Peyer's patch (tissue), 4 donors: ENCODE data around the gene CAMK2B.

Experiments used
- POLR2A ChIP-seq, 2 donors: fragments of 450-650 bp; IDR thresholded peaks; one replicate each; pipeline ENCODE4 v1.5.1; 2017; ENCODE audit warnings: antibody characterized with exemption in 2 of 2, mild to moderate bottlenecking in 2 of 2, moderate library complexity in 2 of 2
- TF ChIP-seq, protein P1 (sequence below), 6 experiments: fragments of 450-650 bp in 4 of 6; fragments of 200-600 bp in 2 of 6; sonication (generic) in 1 of 6; IDR thresholded peaks; one replicate each; pipeline ENCODE4 v1.5.1; 2017 to 2019; ENCODE audit warnings: antibody characterized with exemption in 6 of 6, mild to moderate bottlenecking in 3 of 6, moderate library complexity in 1 of 6

DNA sequence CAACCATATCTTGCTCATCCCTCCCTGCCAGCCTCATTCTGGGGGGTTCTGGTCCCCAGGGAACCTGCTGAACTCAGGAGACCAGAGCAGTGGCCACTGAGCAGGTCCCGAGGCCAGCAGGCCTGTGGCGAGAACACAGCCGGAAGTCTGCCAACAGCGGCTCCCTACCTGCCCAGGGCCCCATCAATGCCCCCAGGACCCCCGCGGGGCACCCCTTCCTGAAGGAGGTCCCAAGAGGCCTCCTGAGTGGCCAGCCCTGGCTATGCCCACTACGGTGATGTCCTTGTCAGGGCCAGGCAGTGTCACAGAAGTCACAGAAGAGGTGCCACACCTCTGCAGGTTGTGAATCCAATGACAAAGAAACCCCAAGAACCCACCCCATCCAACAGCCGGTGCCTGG, 58.9 kb downstream of the CAMK2B start:
- TF ChIP-seq POLR2A (IDR thresholded peaks at IDR 0.05), result no peak
- TF ChIP-seq, protein P1, sequence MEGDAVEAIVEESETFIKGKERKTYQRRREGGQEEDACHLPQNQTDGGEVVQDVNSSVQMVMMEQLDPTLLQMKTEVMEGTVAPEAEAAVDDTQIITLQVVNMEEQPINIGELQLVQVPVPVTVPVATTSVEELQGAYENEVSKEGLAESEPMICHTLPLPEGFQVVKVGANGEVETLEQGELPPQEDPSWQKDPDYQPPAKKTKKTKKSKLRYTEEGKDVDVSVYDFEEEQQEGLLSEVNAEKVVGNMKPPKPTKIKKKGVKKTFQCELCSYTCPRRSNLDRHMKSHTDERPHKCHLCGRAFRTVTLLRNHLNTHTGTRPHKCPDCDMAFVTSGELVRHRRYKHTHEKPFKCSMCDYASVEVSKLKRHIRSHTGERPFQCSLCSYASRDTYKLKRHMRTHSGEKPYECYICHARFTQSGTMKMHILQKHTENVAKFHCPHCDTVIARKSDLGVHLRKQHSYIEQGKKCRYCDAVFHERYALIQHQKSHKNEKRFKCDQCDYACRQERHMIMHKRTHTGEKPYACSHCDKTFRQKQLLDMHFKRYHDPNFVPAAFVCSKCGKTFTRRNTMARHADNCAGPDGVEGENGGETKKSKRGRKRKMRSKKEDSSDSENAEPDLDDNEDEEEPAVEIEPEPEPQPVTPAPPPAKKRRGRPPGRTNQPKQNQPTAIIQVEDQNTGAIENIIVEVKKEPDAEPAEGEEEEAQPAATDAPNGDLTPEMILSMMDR (IDR thresholded peaks at IDR 0.05), result no peak
